K562 (cell line): Measurements from ENCODE around the gene TENM4. TPM values are rescaled to one million over a fixed set of nuclear protein-coding genes. Genes with fewer than 3 reads are reported as not detected.

Experiments
- ATAC-seq: fragments of 200-7000 bp; cut with Tn5 transposase; 3 replicates; pipeline ENCODE4 v1.9.1; 2020; ENCODE audit warnings: moderate library complexity
- BruUV-seq: library from RNA; stranded (reverse); fragments of 400-500 nt; replicated peaks from 2 replicates; lab custom pipeline; 2021; lab: Mats Ljungman, UMichigan
- CTCF ChIA-PET: fragments of 300-600 bp; formaldehyde crosslinking; extraction: SDS; loops from one replicate; lab custom pipeline; 2021; ENCODE audit warnings: low intra/inter-chr PET ratio; lab: Yijun Ruan, JAX
- POLR2A ChIA-PET: fragments of 300-600, 350-650 bp; sonication (Branson Sonifier 250); formaldehyde crosslinking; extraction: SDS; loops from one replicate; lab custom pipeline; 2021; ENCODE audit warnings: antibody characterized with exemption, inconsistent platforms; lab: Yijun Ruan, JAX
- DNase-seq, 4 experiments: peaks; one replicate each; pipeline versions ENCODE4 v3.0.0 to v3.0.0-alpha.2; 2011 to 2018; ENCODE audit warnings: low spot score in 3 of 4, mixed read lengths in 3 of 4; ENCODE audit errors: extremely low read depth in 1 of 4
- FAIRE-seq: peaks from 2 replicates; lab custom pipeline; 2011; peaks lifted over from hg19 to GRCh38; lab: Jason Lieb, UNC
- H2AFZ ChIP-seq: 2 replicates; pipeline ENCODE4 v1.6.0; 2011; ENCODE audit warnings: low read depth, low read length, control low read depth, inconsistent platforms
- H3K27ac ChIP-seq: fragments of 200-600 bp; 3 replicates; pipeline ENCODE4 v1.8.0; 2011; ENCODE audit warnings: low read depth, mild to moderate bottlenecking, control low read depth, inconsistent platforms, low read length, moderate library complexity, mixed read lengths; ENCODE audit errors: extremely low read depth
- H3K27me3 ChIP-seq, 2 experiments: fragments of 300-600 bp in 1 of 2; 2 replicates in 1 of 2; 3 replicates in 1 of 2; pipeline versions ENCODE4 v1.6.0 to v1.8.0; 2011; ENCODE audit warnings: inconsistent platforms in 2 of 2, low read length in 2 of 2, mild to moderate bottlenecking in 1 of 2, mixed read lengths in 1 of 2, moderate library complexity in 1 of 2; ENCODE audit not compliant: control insufficient read depth in 2 of 2, insufficient read depth in 2 of 2
- H3K36me3 ChIP-seq: fragments of 300-600 bp; 3 replicates; pipeline ENCODE4 v1.8.0; 2011; ENCODE audit warnings: mild to moderate bottlenecking, low read length, inconsistent platforms; ENCODE audit not compliant: control insufficient read depth, insufficient read depth
- H3K4me1 ChIP-seq, 2 experiments: fragments of 200-600 bp in 1 of 2; replicated peaks in 1 of 2; 2 replicates in 1 of 2; 3 replicates in 1 of 2; pipeline versions ENCODE4 v1.5.1 to v1.8.0; 2011; ENCODE audit warnings: inconsistent platforms in 2 of 2, low read length in 2 of 2, mild to moderate bottlenecking in 1 of 2, mixed read lengths in 1 of 2, moderate library complexity in 1 of 2; ENCODE audit not compliant: control insufficient read depth in 2 of 2, insufficient read depth in 2 of 2
- H3K4me2 ChIP-seq: 2 replicates; pipeline ENCODE4 v1.6.1; 2011; ENCODE audit warnings: low read length, control low read depth, inconsistent platforms, mixed read lengths; ENCODE audit not compliant: insufficient read depth
- H3K4me3 ChIP-seq: fragments of 200-600 bp; sonication (generic), shearing (Covaris generic); 2 replicates; pipeline ENCODE4 v1.5.1; 2016; ENCODE audit warnings: control low read depth, inconsistent platforms
- H3K79me2 ChIP-seq: fragments of 200-600 bp; 3 replicates; pipeline ENCODE4 v1.8.0; 2011; ENCODE audit warnings: low read length, inconsistent platforms; ENCODE audit not compliant: control insufficient read depth, insufficient read depth
- H3K9ac ChIP-seq, 2 experiments: 2 replicates each; pipeline versions ENCODE4 v1.6.0 to v1.6.1; 2011; ENCODE audit warnings: low read depth in 2 of 2, low read length in 2 of 2, control low read depth in 1 of 2, inconsistent platforms in 1 of 2, mild to moderate bottlenecking in 1 of 2, mixed read lengths in 1 of 2; ENCODE audit not compliant: insufficient read depth in 1 of 2
- H3K9me1 ChIP-seq: one replicate; pipeline ENCODE4 v1.6.0; 2011; ENCODE audit warnings: inconsistent platforms, mild to moderate bottlenecking, low read length, moderate library complexity; ENCODE audit not compliant: control insufficient read depth, insufficient read depth
- H3K9me3 ChIP-seq: replicated peaks from 2 replicates; pipeline ENCODE4 v1.5.1; 2011; ENCODE audit warnings: low read depth, low read length, inconsistent platforms; ENCODE audit not compliant: control insufficient read depth, insufficient read depth
- H4K20me1 ChIP-seq: replicated peaks from 2 replicates; pipeline ENCODE4 v1.6.1; 2011; ENCODE audit warnings: low read length, inconsistent platforms, mixed read lengths; ENCODE audit not compliant: control insufficient read depth, insufficient read depth
- ATF1 ChIP-seq, 2 experiments: fragments of 450-650 bp in 1 of 2; IDR thresholded peaks; 2 replicates each; pipeline ENCODE4 v1.6.1; 2016; ENCODE audit warnings: missing compliant biosample characterization in 1 of 2, missing genetic modification characterization in 1 of 2
- HDAC2 ChIP-seq: fragments of 450-650 bp; IDR thresholded peaks from 2 replicates; pipeline ENCODE4 v1.6.1; 2016; ENCODE audit warnings: mild to moderate bottlenecking
- RBBP5 ChIP-seq: fragments of 200-600 bp; sonication (generic); IDR thresholded peaks from 2 replicates; pipeline ENCODE4 v1.6.1; 2012; ENCODE audit warnings: borderline replicate concordance, mild to moderate bottlenecking, low read length, control low read depth, inconsistent platforms; ENCODE audit not compliant: insufficient read depth, poor library complexity, severe bottlenecking
- RBM15 ChIP-seq: fragments of 200-400 bp; formaldehyde crosslinking; IDR thresholded peaks from 2 replicates; pipeline ENCODE4 v1.6.1; 2018; ENCODE audit warnings: mild to moderate bottlenecking, low read length, moderate library complexity; ENCODE audit not compliant: insufficient read depth
- TCFL5 ChIP-seq: fragments of 250-450 bp; sonication (Bioruptor Pico); conservative IDR thresholded peaks from 2 replicates; pipeline ENCODE4 v1.6.1; 2021; ENCODE audit warnings: mild to moderate bottlenecking, moderate library complexity, matching md5 sums
- ZBTB49 ChIP-seq: sonication (generic); formaldehyde crosslinking; IDR thresholded peaks from 2 replicates; pipeline ENCODE4 v1.8.0; 2022; ENCODE audit warnings: missing genetic modification reagents, mild to moderate bottlenecking, borderline replicate concordance
- WGBS: fragments of 100-300 bp; shearing (Covaris generic); methylation state at CpG from one replicate; pipeline ENCODE4 v1.1.6; 2016; ENCODE audit warnings: low coverage, mixed read lengths; ENCODE audit not compliant: insufficient coverage; ENCODE audit errors: missing lambda C conversion rate; 5-methylcytosine and 5-hydroxymethylcytosine counted together
- in situ Hi-C: fragments of 300-500 bp; cut with MboI; formaldehyde crosslinking; loops from 4 replicates; pipeline ENCODE4 v1.15.0; 2018; ENCODE audit warnings: inconsistent platforms, mixed read lengths
- intact Hi-C: fragments of 100-400 bp; cut with micrococcal nuclease; formaldehyde crosslinking; loops from 2 replicates; pipeline ENCODE4 v1.14.2; 2022
- polyA plus RNA-seq, 8 experiments: library from polyadenylated mRNA; depleted of rRNA in 4 of 8; stranded (reverse) in 5 of 8; unstranded in 3 of 8; fragments of >200 nt; fragmentation: Nextera tagmentation in 2 of 8; fragmentation: Illumina TruSeq in 1 of 8; extraction: Ambion mirVana in 2 of 8; extraction: Trizol in 1 of 8; gene quantifications; 2 replicates each; pipeline versions ENCODE4 v1.2.1 to v1.2.3, GENCODE V29; 2011 to 2014; ENCODE audit warnings: inconsistent platforms in 1 of 8, missing spikeins in 1 of 8
- total RNA-seq, 7 experiments: library from RNA; depleted of rRNA in 6 of 7; stranded (reverse); fragments of >200 nt in 6 of 7; fragmentation: Illumina TruSeq in 2 of 7; extraction: Trizol in 2 of 7; gene quantifications; 2 replicates each; pipeline versions ENCODE4 v1.2.1 to v1.2.3, GENCODE V29; 2011 to 2021; ENCODE audit warnings: low replicate concordance in 1 of 7
- TF ChIP-seq, protein P1 (sequence below): fragments of 450-650 bp; formaldehyde crosslinking; IDR thresholded peaks from 2 replicates; pipeline ENCODE4 v1.4.0; 2020; ENCODE audit warnings: mild to moderate bottlenecking, moderate library complexity
- TF ChIP-seq, protein P2 (sequence below), 2 experiments: fragments of 250-450 bp in 1 of 2; fragments of 450-650 bp in 1 of 2; sonication (Bioruptor Pico) in 1 of 2; IDR thresholded peaks; 2 replicates each; pipeline versions ENCODE4 v1.6.1 to v1.8.0; 2016 to 2021; ENCODE audit warnings: mild to moderate bottlenecking in 2 of 2, moderate library complexity in 2 of 2, missing compliant biosample characterization in 1 of 2, missing genetic modification characterization in 1 of 2

The TENM4 gene
- total and polyA plus RNA-seq, 9 of the 15 experiments (the other 6 are each of a cell fraction or from before 2014, with no cell fraction given), result 0.16 TPM; not detected in 8

GRCh38 chr11:78664636-78665035 lies 776.2 kb downstream of the TENM4 start:
- BruUV-seq, result no TSS peak
- FAIRE-seq (no peak), ATAC-seq (no peak), DNase-seq (no peak)
- H3K27ac ChIP-seq, result no peak overlapping the region
- H3K36me3 ChIP-seq, result no peaks in the 10 kb centered on the region
- H3K4me3 ChIP-seq, result no peak overlapping the region
- TF ChIP-seq RBBP5 (no peak), RBM15 (no peak), TCFL5 (CRISPR knock-in tag) (no peak), ZBTB49 (CRISPR knock-in tag) (no peak), ATF1 (CRISPR knock-in tag; IDR thresholded peaks at IDR 0.05) (no peak), ATF1 (tag; IDR thresholded peaks at IDR 0.05) (no peak), HDAC2 (no peak)
- TF ChIP-seq, protein P1, sequence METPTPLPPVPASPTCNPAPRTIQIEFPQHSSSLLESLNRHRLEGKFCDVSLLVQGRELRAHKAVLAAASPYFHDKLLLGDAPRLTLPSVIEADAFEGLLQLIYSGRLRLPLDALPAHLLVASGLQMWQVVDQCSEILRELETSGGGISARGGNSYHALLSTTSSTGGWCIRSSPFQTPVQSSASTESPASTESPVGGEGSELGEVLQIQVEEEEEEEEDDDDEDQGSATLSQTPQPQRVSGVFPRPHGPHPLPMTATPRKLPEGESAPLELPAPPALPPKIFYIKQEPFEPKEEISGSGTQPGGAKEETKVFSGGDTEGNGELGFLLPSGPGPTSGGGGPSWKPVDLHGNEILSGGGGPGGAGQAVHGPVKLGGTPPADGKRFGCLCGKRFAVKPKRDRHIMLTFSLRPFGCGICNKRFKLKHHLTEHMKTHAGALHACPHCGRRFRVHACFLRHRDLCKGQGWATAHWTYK (CRISPR knock-in tag), result no peak
- TF ChIP-seq, protein P2, sequence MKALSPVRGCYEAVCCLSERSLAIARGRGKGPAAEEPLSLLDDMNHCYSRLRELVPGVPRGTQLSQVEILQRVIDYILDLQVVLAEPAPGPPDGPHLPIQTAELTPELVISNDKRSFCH (CRISPR knock-in tag; IDR thresholded peaks at IDR 0.05), result no peak
- TF ChIP-seq, protein P2 (tag; IDR thresholded peaks at IDR 0.05), result no peak
- H3K9ac ChIP-seq, result no peak overlapping the region
- in situ Hi-C loops (no loop called here), intact Hi-C loops (no loop called here)
- peaks cover 0 to 21% of the 10 kb centered on the region in 2 experiments; a peak in 3 of 5 replicates for H3K27me3 ChIP-seq
- no peaks in the 10 kb centered on the region for H4K20me1 ChIP-seq
- H3K4me2 ChIP-seq, result no peak overlapping the region
- H3K79me2 ChIP-seq, result no peaks in the 10 kb centered on the region
- no peaks in the 10 kb centered on the region for H3K9me3 ChIP-seq
- no peaks in the 10 kb centered on the region for H3K9me1 ChIP-seq
- H2AFZ ChIP-seq, result no peak overlapping the region
- peaks cover 0 to 7% of the 10 kb centered on the region in 2 experiments; a peak in 2 of 5 replicates for H3K4me1 ChIP-seq
- WGBS, result 15% methylated on average over 1 of the region's 1 CpG
- CTCF ChIA-PET, result no interaction called here
- POLR2A ChIA-PET, result interaction anchor here (0.6 to 1.4 kb wide), 2 partner anchors 9 to 23 kb away, joined by 3 to 6 read pairs; no protein-coding TSS in a partner anchor
